Activated CD8-positive, alpha-beta T cell treated with anti-CD3 and anti-CD28 coated beads for 36 hours (primary cell): ENCODE data around the gene NACAD. TPM values are rescaled to one million over a fixed set of nuclear protein-coding genes. Genes with fewer than 3 reads are reported as not detected.

Experiments
- ATAC-seq: fragments of 200-7000 bp; cut with Tn5 transposase; one replicate; pipeline ENCODE4 v1.10.0; 2021; ENCODE audit warnings: mild to moderate bottlenecking, moderate library complexity
- CTCF ChIA-PET: fragments of 350-600 bp; sonication (Branson Sonifier 250); formaldehyde crosslinking; loops from one replicate; lab custom pipeline; 2021; ENCODE audit warnings: antibody characterized with exemption; lab: Charles Lee
- POLR2A ChIA-PET: fragments of 350-600 bp; sonication (Branson Sonifier 250); formaldehyde crosslinking; loops from one replicate; lab custom pipeline; 2021; ENCODE audit warnings: antibody characterized with exemption; lab: Charles Lee
- DNase-seq: peaks from one replicate; pipeline ENCODE4 v3.0.0-alpha.2; 2020
- H3K27ac Mint-ChIP-seq: one replicate; pipeline ENCODE4 v1.8.0; 2021; ENCODE audit warnings: mild to moderate bottlenecking, mixed read lengths
- H3K27me3 Mint-ChIP-seq: one replicate; pipeline ENCODE4 v1.8.0; 2021; ENCODE audit warnings: mixed read lengths
- H3K36me3 Mint-ChIP-seq: one replicate; pipeline ENCODE4 v1.8.0; 2021; ENCODE audit warnings: low read depth, mixed read lengths
- H3K4me1 Mint-ChIP-seq: one replicate; pipeline ENCODE4 v1.8.0; 2021; ENCODE audit warnings: low read depth, mixed read lengths
- H3K4me3 Mint-ChIP-seq: one replicate; pipeline ENCODE4 v1.8.0; 2021; ENCODE audit warnings: mild to moderate bottlenecking, moderate library complexity, mixed read lengths
- H3K9me3 Mint-ChIP-seq: one replicate; pipeline ENCODE4 v1.8.0; 2021; ENCODE audit warnings: mixed read lengths
- CTCF ChIP-seq: fragments of 200-600 bp; IDR thresholded peaks from one replicate; pipeline ENCODE4 v1.8.0; 2022; ENCODE audit warnings: antibody characterized with exemption, mild to moderate bottlenecking
- intact Hi-C: fragments of 100-400 bp; cut with micrococcal nuclease; formaldehyde crosslinking; loops from one replicate; pipeline ENCODE4 v1.10.0; 2022
- total RNA-seq, 2 experiments: library from RNA; stranded (reverse); gene quantifications; one replicate each; pipeline ENCODE4 v1.2.3, GENCODE V29; 2021

Gene NACAD
- total RNA-seq, 2 experiments from 2014 or later: 0.31 to 0.50 TPM

- ChIA-PET CTCF (interaction anchor here (1.0 to 1.2 kb wide), 2 partner anchors 50 to 70 kb away, joined by 3 to 4 read pairs; no protein-coding TSS in a partner anchor), POLR2A (interaction anchor here (1.2 kb wide), 1 partner anchor 14 kb away, joined by 3 read pairs; no protein-coding TSS in a partner anchor)
- intact Hi-C loops: no loop called here
- Mint-ChIP-seq H3K27ac (no peak overlapping the region), H3K27me3 (peaks cover 5% of the 10 kb centered on the region), H3K4me3 (no peak overlapping the region), H3K36me3 (no peaks in the 10 kb centered on the region), H3K4me1 (peaks cover 8% of the 10 kb centered on the region), H3K9me3 (no peaks in the 10 kb centered on the region)
- TF ChIP-seq CTCF: no peak
- DNase-seq: no peak
- ATAC-seq: no peak
These were observed 3.7 kb downstream of the NACAD start for GRCh38 chr7:45084901-45085618.

- no peak for ATAC-seq
- ChIA-PET POLR2A (no interaction called here), CTCF (no interaction called here)
- H3K4me3 Mint-ChIP-seq: no peak overlapping the region
- H3K4me1 Mint-ChIP-seq: peaks cover 2% of the 10 kb centered on the region
- no peaks in the 10 kb centered on the region for H3K36me3 Mint-ChIP-seq
- peaks cover 1% of the 10 kb centered on the region for H3K27me3 Mint-ChIP-seq
- no peak for DNase-seq
- H3K9me3 Mint-ChIP-seq: no peaks in the 10 kb centered on the region
- H3K27ac Mint-ChIP-seq: no peak overlapping the region
- TF ChIP-seq CTCF: no peak
- intact Hi-C loops: no loop called here
These were observed 4.4 kb downstream of the NACAD start for GRCh38 chr7:45084336-45084735.

DNA sequence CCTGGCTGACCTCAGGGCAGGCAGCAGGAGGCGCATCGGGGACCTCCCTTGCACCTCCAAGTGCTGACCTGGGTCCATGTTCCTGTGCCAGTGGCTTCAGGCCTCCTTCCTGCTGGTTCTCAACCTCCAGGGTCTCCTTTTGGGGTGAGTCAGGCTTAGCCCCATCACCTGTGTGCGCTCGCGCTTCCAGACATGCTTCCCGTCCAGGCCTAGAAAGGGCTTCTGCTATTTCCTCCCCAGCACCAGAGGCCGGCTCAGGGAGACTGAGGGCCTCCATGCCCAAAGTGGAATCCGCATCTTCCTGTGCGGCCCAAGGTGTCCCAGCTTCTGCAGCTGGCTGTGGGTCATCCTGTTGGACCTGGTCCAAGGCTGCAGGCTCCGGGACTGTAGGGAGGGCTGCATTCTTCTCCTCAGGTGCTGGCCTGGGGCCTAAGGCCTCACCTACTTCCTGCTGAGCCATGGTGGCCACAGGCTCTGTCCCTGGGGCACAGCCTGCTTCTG lies 5.9 kb downstream of the NACAD start:
- Mint-ChIP-seq H3K4me3 (no peak overlapping the region), H3K36me3 (no peaks in the 10 kb centered on the region), H3K4me1 (no peaks in the 10 kb centered on the region), H3K9me3 (no peaks in the 10 kb centered on the region), H3K27me3 (no peaks in the 10 kb centered on the region), H3K27ac (no peak overlapping the region)
- DNase-seq (no peak), ATAC-seq (no peak)
- no peak for TF ChIP-seq CTCF
- ChIA-PET POLR2A (interaction anchor here (0.7 to 1.4 kb wide), 2 partner anchors 22 to 100 kb away, joined by 3 read pairs; no protein-coding TSS in a partner anchor), CTCF (no interaction called here)
- intact Hi-C loops: no loop called here

GRCh38 chr7:45082031-45082830 lies 6.5 kb downstream of the NACAD start:
- ATAC-seq: no peak
- DNase-seq: no peak
- Mint-ChIP-seq H3K4me1 (no peaks in the 10 kb centered on the region), H3K27me3 (no peaks in the 10 kb centered on the region), H3K4me3 (no peak overlapping the region), H3K9me3 (no peaks in the 10 kb centered on the region), H3K27ac (no peak overlapping the region), H3K36me3 (no peaks in the 10 kb centered on the region)
- POLR2A ChIA-PET: interaction anchor here (0.7 to 1.4 kb wide), 2 partner anchors 22 to 99 kb away, joined by 3 read pairs; no protein-coding TSS in a partner anchor
- CTCF ChIA-PET: no interaction called here
- intact Hi-C loops: no loop called here
- no peak for TF ChIP-seq CTCF
